HG03575 (cell line): Measurements from ENCODE around the gene TMEM109.

ENCODE experiments used
- ATAC-seq: cut with Tn5 transposase; IDR thresholded peaks from one replicate; pipeline ENCODE4 v1.9.1; 2021; ENCODE audit not compliant: unreplicated experiment, insufficient number of reproducible peaks, low FRiP score; ENCODE audit errors: extremely low read depth

The TMEM109 gene

DNA sequence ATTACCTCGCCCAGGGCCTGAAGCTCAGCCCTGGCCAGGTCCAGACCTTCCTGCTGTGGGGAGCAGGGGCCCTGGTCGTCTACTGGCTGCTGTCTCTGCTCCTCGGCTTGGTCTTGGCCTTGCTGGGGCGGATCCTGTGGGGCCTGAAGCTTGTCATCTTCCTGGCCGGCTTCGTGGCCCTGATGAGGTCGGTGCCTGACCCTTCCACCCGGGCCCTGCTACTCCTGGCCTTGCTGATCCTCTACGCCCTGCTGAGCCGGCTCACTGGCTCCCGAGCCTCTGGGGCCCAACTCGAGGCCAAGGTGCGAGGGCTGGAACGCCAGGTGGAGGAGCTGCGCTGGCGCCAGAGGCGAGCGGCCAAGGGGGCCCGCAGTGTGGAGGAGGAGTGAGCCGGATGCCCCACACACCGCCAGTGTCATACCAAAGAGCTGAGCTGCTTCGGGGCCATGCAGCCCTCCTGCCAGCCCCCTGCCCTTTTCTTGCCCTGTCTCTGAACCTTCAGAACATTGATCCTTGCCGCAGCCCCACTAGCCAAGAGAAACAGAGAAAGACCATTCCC is 7.9 kb downstream of the TMEM109 start:
- no peak for ATAC-seq

DNA sequence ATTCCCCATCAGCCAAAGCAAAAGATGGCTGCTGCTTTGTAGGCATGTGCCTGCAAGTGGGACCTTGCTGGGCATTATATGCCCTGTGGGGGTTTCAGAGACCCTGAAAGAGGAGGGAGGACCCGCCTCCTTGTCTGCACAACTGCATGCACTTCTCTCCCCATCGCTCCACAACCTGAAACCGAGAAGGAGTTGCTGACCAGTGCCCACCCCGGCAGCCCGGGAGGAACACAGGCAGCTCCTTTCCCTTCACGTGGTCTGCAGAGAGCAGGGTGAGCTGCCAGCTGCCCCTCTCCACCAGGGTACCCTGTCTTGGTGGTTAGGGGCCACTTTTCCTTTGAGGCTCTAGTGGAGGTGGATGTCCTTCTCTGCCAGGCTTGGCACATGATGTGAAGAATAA is 8.9 kb downstream of the TMEM109 start:
- no peak for ATAC-seq

DNA sequence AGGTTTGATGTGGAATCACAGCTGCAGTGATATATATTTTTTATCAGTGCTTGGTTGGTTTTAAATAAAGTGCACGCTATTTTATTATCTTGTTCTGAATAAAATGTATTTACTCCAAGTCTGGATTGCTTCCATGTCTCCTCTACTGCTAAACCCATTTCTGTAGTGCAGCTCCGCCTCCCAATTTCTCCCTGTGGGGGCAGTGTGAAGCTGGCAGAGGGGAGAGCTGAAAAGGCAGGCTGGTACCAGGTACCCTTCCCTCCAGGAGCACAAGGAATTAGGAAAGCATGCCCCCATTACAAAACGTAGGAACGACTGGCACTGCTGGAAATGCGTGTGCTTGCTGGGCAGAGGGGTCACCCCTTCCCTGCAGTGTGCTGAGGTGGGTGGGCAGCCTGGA is 9.4 kb downstream of the TMEM109 start:
- ATAC-seq: no peak

DNA sequence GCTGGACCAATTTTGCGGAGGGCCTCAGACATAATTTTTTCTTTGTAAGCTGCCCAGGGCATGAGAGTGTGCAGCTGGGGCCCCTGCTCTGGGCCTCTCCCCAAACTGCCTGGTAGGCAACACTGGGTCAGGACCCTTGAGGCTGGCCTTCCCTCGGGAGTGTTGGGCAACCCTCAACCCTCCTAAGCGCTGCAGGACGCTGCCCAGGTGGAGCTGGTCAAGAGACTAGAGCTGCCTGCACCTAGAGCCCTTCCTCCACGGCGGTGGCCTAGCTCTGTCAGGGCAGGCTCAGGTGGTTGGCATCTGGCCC is 9.8 kb downstream of the TMEM109 start:
- ATAC-seq: no peak

DNA sequence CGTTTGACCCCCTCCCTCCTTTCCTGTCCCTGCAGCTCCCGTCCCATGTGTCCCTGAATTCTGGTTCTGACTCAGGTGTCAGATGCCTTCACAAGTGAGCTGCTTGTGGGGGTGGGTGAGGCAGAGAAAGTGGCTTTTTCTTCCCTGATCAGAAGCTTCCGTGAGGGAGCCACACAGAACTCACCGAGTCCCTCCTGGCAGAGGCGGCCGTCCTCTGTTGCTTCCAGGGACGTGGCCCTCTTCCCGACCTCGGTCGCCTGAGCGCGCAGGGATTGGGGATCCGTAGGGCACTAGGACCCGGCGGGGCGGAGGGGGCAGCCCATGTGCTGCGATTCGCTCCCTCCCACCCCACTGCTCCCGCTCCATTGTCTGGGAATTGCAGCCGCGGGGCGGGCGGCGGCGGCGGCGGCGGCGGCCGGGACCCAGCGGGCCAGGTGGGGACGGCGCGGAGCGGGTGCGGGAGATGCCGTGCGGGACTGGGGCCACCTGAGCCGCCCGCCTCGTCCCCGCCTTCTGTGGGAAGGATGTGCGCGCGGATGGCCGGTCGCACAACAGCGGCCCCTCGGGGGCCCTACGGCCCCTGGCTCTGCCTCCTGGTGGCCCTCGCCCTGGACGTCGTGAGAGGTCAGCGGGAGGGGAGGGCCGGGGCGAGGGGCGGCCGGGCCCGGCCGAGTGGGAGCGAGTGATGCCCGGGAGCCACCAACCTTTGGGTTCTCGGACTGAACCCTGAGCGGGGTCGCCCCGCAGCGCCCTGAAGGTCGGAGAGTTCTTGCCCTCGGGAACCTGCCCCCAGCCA is 10.3 kb downstream of the TMEM109 start, which contains the start of gene TMEM132A:
TSS of gene TMEM132A (plus strand) at position 351 of the 796 bp plus-strand sequence. CDS start at position 525, 174 bp downstream.
- ATAC-seq: no peak

DNA sequence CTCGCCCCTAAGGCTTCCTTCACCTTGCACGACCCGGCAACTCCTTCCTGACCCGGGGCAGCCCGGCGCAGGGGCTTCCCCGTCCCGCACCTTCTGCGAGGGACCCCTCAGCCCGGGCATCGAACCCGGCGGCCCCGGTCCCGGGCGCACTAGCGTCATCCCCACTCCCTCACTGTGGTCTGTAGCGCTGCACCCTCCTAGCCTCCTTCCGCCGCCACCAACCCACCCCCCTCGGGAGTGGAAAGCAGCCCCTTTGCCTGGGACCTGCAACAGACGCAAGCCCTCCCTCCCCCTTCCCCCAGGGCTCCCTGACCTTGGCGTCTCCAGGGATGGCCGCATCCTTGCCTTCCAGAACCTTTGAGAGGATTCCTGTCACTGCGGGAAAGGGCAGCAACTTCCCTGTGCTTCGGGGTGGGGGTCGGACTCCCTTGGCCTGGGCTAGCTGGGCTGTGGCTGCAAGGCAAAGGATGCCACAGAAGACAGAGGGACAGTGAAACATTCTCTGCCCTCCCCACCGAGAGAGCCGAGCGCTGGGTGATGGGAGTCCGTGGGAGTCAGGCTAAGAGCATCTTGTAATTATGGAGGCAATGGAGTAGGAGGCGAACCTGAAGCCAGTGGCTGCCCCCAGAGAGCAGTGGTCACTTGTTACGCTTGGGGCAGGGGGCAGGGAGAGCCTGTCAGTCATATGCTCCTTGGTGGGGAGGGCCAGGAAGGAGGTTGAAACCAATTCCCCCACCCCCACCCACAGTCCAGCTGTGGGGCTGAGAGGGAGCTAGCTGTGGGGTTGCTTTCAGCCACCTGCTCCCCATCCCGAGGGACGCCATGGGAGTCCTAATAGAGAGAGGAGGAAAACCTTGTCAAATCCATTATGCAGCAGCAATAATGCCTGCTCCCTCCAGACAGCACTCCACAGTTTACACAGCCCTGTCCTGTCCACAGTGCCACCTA is 11.2 kb downstream of the TMEM109 start:
- ATAC-seq: no peak

DNA sequence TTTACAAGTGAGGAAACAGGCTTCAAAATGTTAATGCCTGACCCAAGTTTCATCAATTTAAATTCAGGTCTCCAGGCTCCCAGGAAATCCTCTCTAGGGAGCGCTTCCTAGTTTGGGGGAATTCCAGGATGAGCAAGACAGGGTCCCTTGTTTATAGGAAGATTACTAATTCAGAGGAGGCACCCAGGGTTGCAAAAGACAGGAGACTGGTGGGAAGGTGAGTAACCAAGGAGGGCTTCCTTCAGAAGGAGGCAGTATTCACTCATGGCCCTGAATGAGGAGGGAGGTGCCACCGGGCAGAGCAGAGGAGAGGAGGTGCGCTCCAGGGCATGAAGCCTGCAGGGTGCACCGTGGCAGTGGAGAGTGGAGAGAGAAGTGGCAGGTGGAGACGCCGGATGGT is 11.9 kb downstream of the TMEM109 start:
- no peak for ATAC-seq

DNA sequence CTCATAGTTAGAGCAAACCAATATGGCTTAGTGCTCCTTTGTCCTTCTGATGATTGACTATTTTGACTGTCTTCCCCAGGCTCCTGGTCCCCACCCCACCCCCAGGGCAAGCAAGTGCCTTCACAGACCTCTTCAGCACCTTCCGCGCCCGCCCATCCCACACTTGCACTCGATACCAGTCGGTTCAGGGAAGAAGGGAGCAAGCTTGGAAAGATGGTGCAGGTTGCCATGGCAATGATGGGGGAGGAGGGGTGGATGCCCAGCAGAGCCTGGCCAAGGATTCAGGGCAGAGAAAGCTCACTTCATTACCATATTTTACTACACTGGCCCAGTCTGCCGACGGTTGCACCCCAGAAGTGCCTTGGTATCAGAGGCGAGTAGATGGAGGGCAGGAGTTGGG is 12.5 kb downstream of the TMEM109 start:
- ATAC-seq: no peak

DNA sequence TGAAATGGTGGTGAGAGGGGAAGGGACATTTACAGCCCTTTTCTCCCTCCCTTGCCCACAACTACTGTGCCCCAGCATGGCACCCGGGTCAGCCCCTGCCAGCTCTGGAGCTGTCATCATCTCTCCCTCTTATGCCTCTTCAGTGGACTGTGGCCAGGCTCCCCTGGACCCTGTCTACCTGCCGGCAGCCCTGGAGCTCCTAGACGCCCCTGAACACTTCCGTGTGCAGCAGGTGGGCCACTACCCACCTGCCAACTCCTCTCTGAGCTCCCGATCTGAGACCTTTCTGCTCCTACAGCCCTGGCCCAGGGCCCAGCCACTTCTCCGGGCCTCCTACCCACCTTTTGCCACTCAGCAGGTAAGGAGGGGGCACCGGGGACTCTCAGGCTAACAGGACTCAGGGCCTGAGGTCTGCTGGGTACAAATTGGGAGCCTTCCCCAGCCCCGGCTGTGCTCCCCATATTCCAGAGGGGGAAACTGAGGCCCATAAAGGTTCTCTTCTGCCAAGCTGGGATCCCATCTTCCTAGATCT is 13.2 kb downstream of the TMEM109 start:
- no peak for ATAC-seq

DNA sequence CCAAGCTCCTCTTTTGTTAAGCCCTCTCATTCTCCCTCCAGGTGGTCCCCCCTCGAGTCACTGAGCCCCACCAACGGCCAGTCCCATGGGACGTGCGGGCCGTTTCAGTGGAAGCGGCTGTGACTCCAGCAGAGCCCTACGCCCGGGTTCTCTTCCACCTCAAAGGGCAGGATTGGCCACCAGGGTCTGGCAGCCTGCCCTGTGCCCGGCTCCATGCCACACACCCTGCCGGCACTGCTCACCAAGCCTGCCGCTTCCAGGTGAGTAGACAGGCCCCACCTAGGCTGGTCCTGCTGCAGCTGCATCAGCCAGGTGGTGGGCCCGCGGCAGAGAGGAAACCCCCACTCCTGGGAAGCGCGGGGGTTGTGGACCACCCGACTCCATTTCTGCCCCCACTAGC is 13.6 kb downstream of the TMEM109 start:
- no peak for ATAC-seq

DNA sequence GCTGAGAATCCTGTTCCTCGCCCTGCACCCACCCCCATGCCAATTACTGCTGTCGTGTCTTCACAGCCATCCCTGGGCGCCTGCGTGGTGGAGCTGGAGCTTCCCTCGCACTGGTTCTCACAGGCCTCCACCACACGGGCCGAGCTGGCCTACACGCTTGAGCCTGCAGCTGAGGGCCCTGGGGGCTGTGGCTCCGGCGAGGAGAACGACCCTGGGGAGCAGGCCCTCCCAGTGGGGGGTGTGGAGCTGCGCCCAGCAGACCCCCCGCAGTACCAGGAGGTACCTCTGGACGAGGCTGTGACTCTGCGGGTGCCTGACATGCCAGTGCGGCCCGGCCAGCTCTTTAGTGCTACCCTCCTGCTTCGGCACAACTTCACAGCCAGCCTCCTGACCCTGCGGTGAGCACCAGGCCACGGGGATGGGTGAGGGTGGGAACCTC is 14.6 kb downstream of the TMEM109 start:
- ATAC-seq: no peak

DNA sequence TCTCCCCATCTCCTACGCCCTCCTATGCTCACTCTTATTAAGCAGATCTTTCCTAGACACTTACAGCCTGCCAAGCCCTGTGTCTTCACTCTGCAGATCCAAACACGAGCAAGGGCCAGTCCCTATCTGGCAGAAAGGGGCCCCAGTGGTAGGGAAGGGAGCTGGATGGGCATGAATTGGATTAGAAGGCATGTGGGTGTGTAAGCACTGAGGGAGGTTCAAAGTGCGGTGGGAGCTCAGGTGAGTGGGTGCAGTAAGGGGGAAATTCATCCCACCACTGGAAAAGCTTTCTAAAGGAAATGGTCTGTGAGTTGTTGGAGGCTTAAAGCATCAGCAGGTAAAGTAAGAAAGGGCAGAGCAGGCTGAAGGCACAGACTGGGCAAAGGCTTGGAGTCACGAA is 15.8 kb downstream of the TMEM109 start:
- ATAC-seq: no peak

DNA sequence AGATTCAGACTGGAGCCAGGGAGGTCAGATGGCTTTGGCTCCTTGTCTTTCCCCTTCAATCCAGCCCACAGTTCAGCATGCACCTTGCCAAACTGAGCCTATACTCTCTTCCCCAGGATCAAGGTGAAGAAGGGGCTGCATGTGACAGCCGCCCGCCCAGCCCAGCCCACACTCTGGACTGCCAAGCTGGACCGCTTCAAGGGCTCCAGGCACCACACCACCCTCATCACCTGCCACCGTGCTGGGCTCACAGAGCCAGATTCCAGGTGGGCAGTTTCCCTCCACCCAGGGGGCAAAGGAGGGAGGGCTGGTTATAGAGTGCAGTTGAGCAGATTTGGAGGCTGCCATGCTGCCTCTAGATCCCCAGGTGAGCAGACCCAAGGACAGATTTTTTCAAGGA is 16.4 kb downstream of the TMEM109 start:
- no peak for ATAC-seq

DNA sequence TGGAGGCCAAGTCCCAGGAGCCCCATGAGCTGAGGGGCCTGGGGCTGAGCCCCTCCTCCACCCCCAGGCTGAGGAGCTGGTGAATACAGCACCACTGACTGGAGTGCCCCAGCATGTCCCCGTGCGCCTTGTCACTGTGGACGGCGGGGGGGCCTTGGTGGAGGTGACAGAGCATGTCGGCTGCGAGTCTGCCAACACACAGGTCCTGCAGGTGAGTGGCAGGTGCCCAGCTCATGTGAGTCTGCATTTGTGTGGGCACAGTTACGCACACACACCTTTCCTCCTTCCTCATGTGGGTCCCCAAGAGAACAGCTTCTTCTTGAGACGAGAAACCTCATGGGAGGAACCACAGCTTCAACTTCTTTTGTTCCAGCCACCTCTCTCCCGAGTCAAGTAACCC is 18.0 kb downstream of the TMEM109 start:
- ATAC-seq: no peak

DNA sequence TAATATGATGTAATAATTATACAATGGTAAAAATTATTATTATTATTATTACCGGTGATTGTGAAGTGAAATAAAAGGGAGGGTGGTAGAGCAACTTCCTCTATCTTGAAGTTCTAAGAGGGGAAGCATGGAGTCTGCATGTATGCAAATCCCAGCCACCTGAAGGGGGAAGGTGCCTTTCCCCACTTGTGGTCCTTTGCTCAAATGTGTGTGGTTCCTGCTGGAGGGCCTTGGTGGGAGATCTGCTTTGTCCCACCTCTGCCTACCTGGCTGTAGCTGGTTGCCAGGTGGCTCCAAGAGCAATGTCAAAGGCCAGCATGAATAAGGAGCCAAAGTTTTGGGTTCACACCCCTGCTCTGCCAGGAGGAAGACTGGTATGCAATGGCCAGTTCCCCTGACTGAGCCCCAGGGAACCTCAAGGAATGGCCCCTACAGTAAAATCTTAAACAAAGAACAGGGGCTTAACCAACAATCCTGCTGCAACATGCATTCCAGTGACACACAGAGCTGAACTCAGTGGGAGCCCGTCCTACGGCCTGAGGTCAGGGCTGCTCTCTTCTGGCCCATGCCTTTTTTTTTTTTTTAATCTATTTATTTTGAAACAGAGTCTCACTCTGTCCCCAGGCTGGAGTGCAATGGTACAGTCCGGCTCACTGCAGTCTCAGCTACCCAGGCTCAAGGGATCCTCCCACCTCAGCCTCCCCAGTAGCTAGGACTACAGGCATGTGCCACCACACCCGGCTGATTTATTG is 18.8 kb downstream of the TMEM109 start:
- ATAC-seq: no peak

DNA sequence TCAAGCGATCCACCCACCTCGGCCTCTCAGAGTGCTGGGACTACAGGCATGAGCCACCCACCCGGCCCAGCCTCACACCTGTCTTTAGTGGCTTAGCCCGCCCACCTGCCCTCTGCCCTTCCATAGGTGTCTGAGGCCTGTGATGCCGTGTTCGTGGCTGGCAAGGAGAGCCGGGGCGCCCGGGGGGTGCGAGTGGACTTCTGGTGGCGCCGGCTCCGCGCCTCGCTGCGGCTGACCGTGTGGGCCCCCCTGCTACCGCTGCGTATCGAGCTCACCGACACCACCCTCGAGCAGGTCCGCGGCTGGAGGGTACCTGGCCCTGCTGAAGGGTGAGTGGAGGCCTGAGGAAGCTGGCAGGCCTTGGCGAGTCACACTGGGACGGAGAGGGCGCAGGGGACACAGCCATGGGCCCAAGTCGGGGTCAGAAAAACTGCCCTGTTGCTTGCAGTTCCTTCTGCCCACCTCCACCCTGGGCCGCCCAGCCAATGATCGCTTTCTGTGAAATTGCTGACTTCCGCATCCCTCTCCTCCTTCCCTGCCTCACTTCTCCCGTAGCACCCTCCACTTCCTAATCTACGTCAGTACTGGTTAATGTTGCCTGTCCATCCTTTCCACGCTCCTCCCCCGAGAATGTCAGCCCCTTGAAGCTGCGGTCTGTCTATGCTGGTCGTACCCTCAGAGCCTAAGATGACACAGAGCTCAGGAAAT is 19.6 kb downstream of the TMEM109 start:
- ATAC-seq: no peak

DNA sequence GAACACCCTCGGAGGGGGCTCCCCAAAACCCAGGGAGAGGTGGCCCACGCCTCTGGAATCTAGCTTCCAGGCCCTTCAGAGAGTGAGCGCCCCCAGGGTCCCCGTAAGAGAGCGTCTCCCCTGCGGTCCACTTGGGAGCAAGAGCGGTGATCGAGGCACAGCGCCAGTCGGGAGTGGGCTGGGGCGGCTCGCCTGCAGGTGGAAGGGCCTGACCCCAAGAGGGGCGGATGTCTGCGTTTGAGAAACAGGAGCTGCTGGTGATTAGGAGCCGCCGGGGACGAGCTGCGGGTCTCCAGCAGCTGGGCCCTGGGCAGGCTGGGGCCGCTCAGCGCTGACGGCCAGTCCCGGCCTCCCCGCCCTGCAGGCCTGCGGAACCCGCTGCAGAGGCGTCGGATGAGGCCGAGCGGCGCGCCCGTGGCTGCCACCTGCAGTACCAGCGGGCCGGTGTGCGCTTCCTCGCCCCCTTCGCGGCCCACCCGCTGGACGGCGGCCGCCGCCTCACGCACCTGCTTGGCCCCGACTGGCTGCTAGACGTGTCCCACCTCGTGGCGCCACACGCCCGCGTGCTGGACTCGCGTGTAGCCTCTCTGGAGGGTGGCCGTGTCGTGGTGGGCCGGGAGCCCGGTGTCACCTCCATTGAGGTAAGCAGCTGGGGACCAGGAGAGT is 20.3 kb downstream of the TMEM109 start:
- no peak for ATAC-seq
